ENCODE measurements around the gene SDR39U1.

The SDR39U1 gene

GRCh38 chr14:24408764-24409163, 33.8 kb downstream of the SDR39U1 start:
- DNase-seq = no peak

- no peak for DNase-seq
Measured at GRCh38 chr14:24407608-24408325, 34.8 kb downstream of the SDR39U1 start.

GRCh38 chr14:24406416-24406815, 36.2 kb downstream of the SDR39U1 start:
- DNase-seq = no peak

- no peak for DNase-seq
Measured at GRCh38 chr14:24404814-24405213, 37.8 kb downstream of the SDR39U1 start.

- DNase-seq = no peak
Measured at GRCh38 chr14:24403294-24403998, 39.1 kb downstream of the SDR39U1 start.

- DNase-seq = no peak
Measured at GRCh38 chr14:24401810-24402702, 40.5 kb downstream of the SDR39U1 start.

- DNase-seq = no peak
Measured at GRCh38 chr14:24399999-24400718, 42.4 kb downstream of the SDR39U1 start.

- DNase-seq = no peak
Measured at GRCh38 chr14:24399447-24399822, 43.1 kb downstream of the SDR39U1 start.

- DNase-seq = peak; percentile 13
Measured at GRCh38 chr14:24398653-24399446, 43.7 kb downstream of the SDR39U1 start, which contains the start of gene NYNRIN. NYNRIN (plus strand) TSS chr14:24399003; CDS start chr14:24399247, 244 bp downstream.

- DNase-seq = no peak
Measured at GRCh38 chr14:24398293-24398652, 44.3 kb downstream of the SDR39U1 start.

- DNase-seq = no peak
Measured at GRCh38 chr14:24397639-24398292, 44.8 kb downstream of the SDR39U1 start.

GRCh38 chr14:24395609-24396582, 46.7 kb downstream of the SDR39U1 start:
- DNase-seq = no peak

- no peak for DNase-seq
Measured at GRCh38 chr14:24394275-24394674, 48.3 kb downstream of the SDR39U1 start.

GRCh38 chr14:24392325-24393091, 50.1 kb downstream of the SDR39U1 start:
- no peak for DNase-seq

- no peak for DNase-seq
Measured at GRCh38 chr14:24390701-24391468, 51.7 kb downstream of the SDR39U1 start.

Data from stimulated activated CD4-positive, alpha-beta T cell treated with anti-CD3 and anti-CD28 coated beads, Interleukin-4, amount 100 ng/mL, for 24 hours (primary cell).